ENCODE measurements around the gene CFAP161.

DNA sequence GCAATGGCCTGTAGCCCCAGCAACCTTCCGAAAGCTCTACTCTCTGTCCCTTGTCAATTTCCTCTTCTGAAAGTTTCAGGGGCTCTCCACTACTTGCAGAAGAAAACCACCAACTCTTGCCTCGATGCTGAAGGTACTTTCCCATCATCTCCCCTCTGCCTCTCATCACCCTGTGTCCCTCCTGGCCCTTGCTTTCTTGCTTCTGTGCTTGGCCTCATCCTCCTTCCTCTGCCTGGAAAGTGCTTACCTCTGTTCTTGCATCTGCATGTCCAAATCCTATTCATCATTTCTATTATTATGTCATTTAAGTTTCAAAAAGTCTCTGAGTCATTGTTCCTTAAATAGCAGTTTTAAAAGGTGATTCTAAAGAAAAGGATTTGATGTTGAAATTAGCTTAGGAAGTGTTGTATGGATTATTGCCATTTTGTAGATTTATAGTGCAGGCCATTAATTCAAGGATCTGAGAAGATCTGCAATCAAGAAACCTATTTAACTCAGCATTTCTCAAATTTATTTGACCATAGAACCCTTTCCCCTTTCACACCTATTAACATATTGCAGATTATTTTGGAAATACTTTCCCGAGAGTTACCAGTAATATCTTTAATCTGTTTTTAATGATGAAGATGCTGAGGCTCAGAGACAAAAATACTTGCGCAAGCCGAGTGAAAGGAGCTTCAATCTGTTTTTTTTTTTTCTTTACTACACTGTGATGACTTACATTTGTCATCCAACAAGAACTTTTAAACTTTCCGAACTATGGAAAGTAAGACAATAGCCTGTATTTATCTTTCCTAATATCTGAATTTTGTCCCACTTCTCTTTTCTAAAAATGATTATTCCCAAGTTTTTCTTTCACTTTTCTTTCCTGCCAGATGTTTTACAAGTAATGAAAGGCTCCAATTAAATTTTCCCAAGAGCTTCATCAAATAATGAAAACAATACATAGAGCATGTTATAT, 22.3 kb upstream of the CFAP161 start:
- TF ChIP-seq, protein P1, sequence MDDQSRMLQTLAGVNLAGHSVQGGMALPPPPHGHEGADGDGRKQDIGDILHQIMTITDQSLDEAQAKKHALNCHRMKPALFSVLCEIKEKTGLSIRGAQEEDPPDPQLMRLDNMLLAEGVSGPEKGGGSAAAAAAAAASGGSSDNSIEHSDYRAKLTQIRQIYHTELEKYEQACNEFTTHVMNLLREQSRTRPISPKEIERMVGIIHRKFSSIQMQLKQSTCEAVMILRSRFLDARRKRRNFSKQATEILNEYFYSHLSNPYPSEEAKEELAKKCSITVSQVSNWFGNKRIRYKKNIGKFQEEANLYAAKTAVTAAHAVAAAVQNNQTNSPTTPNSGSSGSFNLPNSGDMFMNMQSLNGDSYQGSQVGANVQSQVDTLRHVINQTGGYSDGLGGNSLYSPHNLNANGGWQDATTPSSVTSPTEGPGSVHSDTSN (IDR thresholded peaks at IDR 0.05), result no peak
- TF ChIP-seq, protein P2, sequence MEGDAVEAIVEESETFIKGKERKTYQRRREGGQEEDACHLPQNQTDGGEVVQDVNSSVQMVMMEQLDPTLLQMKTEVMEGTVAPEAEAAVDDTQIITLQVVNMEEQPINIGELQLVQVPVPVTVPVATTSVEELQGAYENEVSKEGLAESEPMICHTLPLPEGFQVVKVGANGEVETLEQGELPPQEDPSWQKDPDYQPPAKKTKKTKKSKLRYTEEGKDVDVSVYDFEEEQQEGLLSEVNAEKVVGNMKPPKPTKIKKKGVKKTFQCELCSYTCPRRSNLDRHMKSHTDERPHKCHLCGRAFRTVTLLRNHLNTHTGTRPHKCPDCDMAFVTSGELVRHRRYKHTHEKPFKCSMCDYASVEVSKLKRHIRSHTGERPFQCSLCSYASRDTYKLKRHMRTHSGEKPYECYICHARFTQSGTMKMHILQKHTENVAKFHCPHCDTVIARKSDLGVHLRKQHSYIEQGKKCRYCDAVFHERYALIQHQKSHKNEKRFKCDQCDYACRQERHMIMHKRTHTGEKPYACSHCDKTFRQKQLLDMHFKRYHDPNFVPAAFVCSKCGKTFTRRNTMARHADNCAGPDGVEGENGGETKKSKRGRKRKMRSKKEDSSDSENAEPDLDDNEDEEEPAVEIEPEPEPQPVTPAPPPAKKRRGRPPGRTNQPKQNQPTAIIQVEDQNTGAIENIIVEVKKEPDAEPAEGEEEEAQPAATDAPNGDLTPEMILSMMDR (IDR thresholded peaks at IDR 0.05), result no peak
- no peak for TF ChIP-seq GATA2 (CRISPR knock-in tag; IDR thresholded peaks at IDR 0.05)
- TF ChIP-seq POLR2AphosphoS5 (IDR thresholded peaks at IDR 0.05; ENCODE audit: low read depth, low read length), result no peak
- TF ChIP-seq CHD2 (IDR thresholded peaks at IDR 0.05; ENCODE audit: low read length, partially characterized antibody), result no peak
- TF ChIP-seq EZH2phosphoT487 (IDR thresholded peaks at IDR 0.05; ENCODE audit: borderline replicate concordance, low read depth), result no peak
- no peak for TF ChIP-seq JUND (IDR thresholded peaks at IDR 0.05)
- TF ChIP-seq TCF12 (IDR thresholded peaks at IDR 0.05), result no peak
- no peak for TF ChIP-seq TAF1 (IDR thresholded peaks at IDR 0.05; ENCODE audit: borderline replicate concordance, low read depth, low read length)
- TF ChIP-seq MXI1 (IDR thresholded peaks at IDR 0.05; ENCODE audit: low read depth, low read length), result no peak
- TF ChIP-seq RAD21 (IDR thresholded peaks at IDR 0.05; ENCODE audit: low read length), result no peak
- TF ChIP-seq YY1 (IDR thresholded peaks at IDR 0.05; ENCODE audit: low read depth), result no peak

Data from SK-N-SH (cell line).